HEK293 (cell line): ENCODE data around the gene SUPT4H1.

Source experiments
- CTCF ChIA-PET: fragments of 350-600 bp; formaldehyde crosslinking; extraction: SDS; loops from one replicate; lab custom pipeline; 2021; ENCODE audit warnings: antibody characterized with exemption; lab: Yijun Ruan, JAX
- POLR2A ChIA-PET: fragments of 300-600 bp; formaldehyde crosslinking; extraction: SDS; loops from one replicate; lab custom pipeline; 2020; ENCODE audit warnings: antibody characterized with exemption, inconsistent platforms; lab: Yijun Ruan, JAX
- H3K27ac ChIP-seq: fragments of 200-500 bp; sonication (Bioruptor generic); 2 replicates; pipeline ENCODE4 v1.5.1; 2014; ENCODE audit warnings: low read depth, low read length, control low read depth, inconsistent platforms; ENCODE audit errors: extremely low read depth
- H3K36me3 ChIP-seq, 2 experiments: fragments of 200-500 bp in 1 of 2; sonication (Bioruptor generic) in 1 of 2; 1 replicate in 1 of 2; 2 replicates in 1 of 2; pipeline ENCODE4 v1.5.1; 2014 to 2017; ENCODE audit warnings: inconsistent platforms in 2 of 2, low read length in 2 of 2; ENCODE audit not compliant: control insufficient read depth in 2 of 2, insufficient read depth in 1 of 2
- H3K4me1 ChIP-seq: fragments of 200-500 bp; sonication (Bioruptor generic); 2 replicates; pipeline ENCODE4 v1.5.1; 2014; ENCODE audit warnings: mild to moderate bottlenecking, low read length, inconsistent platforms; ENCODE audit not compliant: control insufficient read depth, insufficient read depth
- H3K4me3 ChIP-seq: 2 replicates; pipeline ENCODE4 v1.5.1; 2011; ENCODE audit warnings: low read depth, mild to moderate bottlenecking, control low read depth, low read length, moderate library complexity
- H3K9me3 ChIP-seq: fragments of 200-500 bp; sonication (Bioruptor generic); 2 replicates; pipeline ENCODE4 v1.5.1; 2014; ENCODE audit warnings: low read depth, low read length, inconsistent platforms; ENCODE audit not compliant: control insufficient read depth, insufficient read depth
- HOXA7 ChIP-seq: sonication (generic); formaldehyde crosslinking; IDR thresholded peaks from 2 replicates; pipeline ENCODE4 v1.8.1; 2022; ENCODE audit warnings: missing genetic modification reagents, borderline replicate concordance
- RBAK ChIP-seq: fragments of 450-650 bp; formaldehyde crosslinking; IDR thresholded peaks from 2 replicates; pipeline ENCODE4 v1.5.1; 2016; ENCODE audit warnings: missing biosample characterization, missing genetic modification characterization
- REPIN1 ChIP-seq: fragments of 450-650 bp; formaldehyde crosslinking; IDR thresholded peaks from 2 replicates; pipeline ENCODE4 v1.5.1; 2017; ENCODE audit warnings: missing biosample characterization, missing genetic modification characterization, low read depth
- ZNF157 ChIP-seq: fragments of 450-650 bp; formaldehyde crosslinking; IDR thresholded peaks from 2 replicates; pipeline ENCODE4 v1.5.1; 2016; ENCODE audit warnings: missing biosample characterization, missing genetic modification characterization
- ZNF2 ChIP-seq: fragments of 450-650 bp; formaldehyde crosslinking; IDR thresholded peaks from 2 replicates; pipeline ENCODE4 v1.5.1; 2016; ENCODE audit warnings: missing biosample characterization, missing genetic modification characterization
- ZNF202 ChIP-seq: fragments of 450-650 bp; formaldehyde crosslinking; IDR thresholded peaks from 2 replicates; pipeline ENCODE4 v1.5.1; 2016; ENCODE audit warnings: missing biosample characterization, missing genetic modification characterization, borderline replicate concordance
- ZNF266 ChIP-seq: fragments of 450-650 bp; formaldehyde crosslinking; IDR thresholded peaks from 2 replicates; pipeline ENCODE4 v1.5.1; 2016; ENCODE audit warnings: missing biosample characterization, missing genetic modification characterization, low read depth
- ZNF324 ChIP-seq: fragments of 450-650 bp; formaldehyde crosslinking; IDR thresholded peaks from 2 replicates; pipeline ENCODE4 v1.5.1; 2016; ENCODE audit warnings: missing biosample characterization, missing genetic modification characterization
- ZNF335 ChIP-seq: fragments of 450-650 bp; formaldehyde crosslinking; conservative IDR thresholded peaks from 2 replicates; pipeline ENCODE4 v1.5.1; 2016; ENCODE audit warnings: missing biosample characterization, missing genetic modification characterization
- ZNF501 ChIP-seq: fragments of 450-650 bp; formaldehyde crosslinking; IDR thresholded peaks from 2 replicates; pipeline ENCODE4 v1.5.1; 2016; ENCODE audit warnings: missing biosample characterization, missing genetic modification characterization
- ZNF585B ChIP-seq: fragments of 450-650 bp; formaldehyde crosslinking; IDR thresholded peaks from 2 replicates; pipeline ENCODE4 v1.5.1; 2016; ENCODE audit warnings: missing biosample characterization, missing genetic modification characterization
- ZNF624 ChIP-seq: fragments of 450-650 bp; formaldehyde crosslinking; IDR thresholded peaks from 2 replicates; pipeline ENCODE4 v1.5.1; 2017; ENCODE audit warnings: missing biosample characterization, missing genetic modification characterization
- ZNF747 ChIP-seq: fragments of 450-650 bp; formaldehyde crosslinking; IDR thresholded peaks from 2 replicates; pipeline ENCODE4 v1.5.1; 2016; ENCODE audit warnings: missing biosample characterization, missing genetic modification characterization
- ZNF837 ChIP-seq: fragments of 450-650 bp; formaldehyde crosslinking; IDR thresholded peaks from 2 replicates; pipeline ENCODE4 v1.5.1; 2016; ENCODE audit warnings: missing biosample characterization, missing genetic modification characterization
- TF ChIP-seq, protein P1 (sequence below): fragments of 450-650 bp; formaldehyde crosslinking; IDR thresholded peaks from 2 replicates; pipeline ENCODE4 v1.5.1; 2017; ENCODE audit warnings: missing biosample characterization, missing genetic modification characterization
- TF ChIP-seq, protein P2 (sequence below): fragments of 450-650 bp; formaldehyde crosslinking; IDR thresholded peaks from 2 replicates; pipeline ENCODE4 v1.5.1; 2016; ENCODE audit warnings: missing biosample characterization, missing genetic modification characterization
- TF ChIP-seq, protein P3 (sequence below): fragments of 450-650 bp; formaldehyde crosslinking; IDR thresholded peaks from 2 replicates; pipeline ENCODE4 v1.5.1; 2017; ENCODE audit warnings: missing biosample characterization, missing genetic modification characterization
- TF ChIP-seq, protein P4 (sequence below): fragments of 450-650 bp; formaldehyde crosslinking; IDR thresholded peaks from 2 replicates; pipeline ENCODE4 v1.5.1; 2016; ENCODE audit warnings: missing biosample characterization, missing genetic modification characterization
- TF ChIP-seq, protein P5 (sequence below): fragments of 450-650 bp; formaldehyde crosslinking; IDR thresholded peaks from 2 replicates; pipeline ENCODE4 v1.5.1; 2016; ENCODE audit warnings: missing biosample characterization, missing genetic modification characterization, low read depth

Gene SUPT4H1

DNA sequence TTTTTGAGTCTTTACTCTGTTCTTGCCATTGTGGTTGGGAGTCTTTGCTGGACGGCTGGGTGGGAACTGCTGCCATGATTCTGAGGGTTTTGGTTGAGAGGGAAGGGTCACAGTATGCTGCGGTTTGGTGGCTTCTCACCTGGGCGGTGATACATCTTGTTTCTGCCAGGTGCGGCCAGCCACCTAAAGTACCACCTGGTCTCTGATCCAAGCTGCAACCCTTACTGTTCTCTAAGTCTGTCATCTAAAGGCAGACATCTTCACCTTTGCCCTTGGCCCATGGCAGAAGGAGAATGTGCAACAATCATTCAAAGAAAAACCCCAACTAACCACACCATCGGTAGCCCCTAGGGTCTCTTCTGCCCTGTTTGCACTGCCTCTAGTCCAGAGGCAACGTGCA, 51.7 kb downstream of the SUPT4H1 start:
- no peaks in the 10 kb centered on the region for H3K9me3 ChIP-seq
- no peaks in the 10 kb centered on the region for H3K36me3 ChIP-seq
- TF ChIP-seq ZNF335 (tag by site-specific recombination) = no peak
- TF ChIP-seq, protein P1, sequence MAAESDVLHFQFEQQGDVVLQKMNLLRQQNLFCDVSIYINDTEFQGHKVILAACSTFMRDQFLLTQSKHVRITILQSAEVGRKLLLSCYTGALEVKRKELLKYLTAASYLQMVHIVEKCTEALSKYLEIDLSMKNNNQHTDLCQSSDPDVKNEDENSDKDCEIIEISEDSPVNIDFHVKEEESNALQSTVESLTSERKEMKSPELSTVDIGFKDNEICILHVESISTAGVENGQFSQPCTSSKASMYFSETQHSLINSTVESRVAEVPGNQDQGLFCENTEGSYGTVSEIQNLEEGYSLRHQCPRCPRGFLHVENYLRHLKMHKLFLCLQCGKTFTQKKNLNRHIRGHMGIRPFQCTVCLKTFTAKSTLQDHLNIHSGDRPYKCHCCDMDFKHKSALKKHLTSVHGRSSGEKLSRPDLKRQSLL (tag by site-specific recombination) = no peak
- no peak for TF ChIP-seq ZNF266
- TF ChIP-seq HOXA7 = no peak
- TF ChIP-seq, protein P2, sequence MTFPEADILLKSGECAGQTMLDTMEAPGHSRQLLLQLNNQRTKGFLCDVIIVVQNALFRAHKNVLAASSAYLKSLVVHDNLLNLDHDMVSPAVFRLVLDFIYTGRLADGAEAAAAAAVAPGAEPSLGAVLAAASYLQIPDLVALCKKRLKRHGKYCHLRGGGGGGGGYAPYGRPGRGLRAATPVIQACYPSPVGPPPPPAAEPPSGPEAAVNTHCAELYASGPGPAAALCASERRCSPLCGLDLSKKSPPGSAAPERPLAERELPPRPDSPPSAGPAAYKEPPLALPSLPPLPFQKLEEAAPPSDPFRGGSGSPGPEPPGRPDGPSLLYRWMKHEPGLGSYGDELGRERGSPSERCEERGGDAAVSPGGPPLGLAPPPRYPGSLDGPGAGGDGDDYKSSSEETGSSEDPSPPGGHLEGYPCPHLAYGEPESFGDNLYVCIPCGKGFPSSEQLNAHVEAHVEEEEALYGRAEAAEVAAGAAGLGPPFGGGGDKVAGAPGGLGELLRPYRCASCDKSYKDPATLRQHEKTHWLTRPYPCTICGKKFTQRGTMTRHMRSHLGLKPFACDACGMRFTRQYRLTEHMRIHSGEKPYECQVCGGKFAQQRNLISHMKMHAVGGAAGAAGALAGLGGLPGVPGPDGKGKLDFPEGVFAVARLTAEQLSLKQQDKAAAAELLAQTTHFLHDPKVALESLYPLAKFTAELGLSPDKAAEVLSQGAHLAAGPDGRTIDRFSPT (tag by site-specific recombination) = no peak
- no peak for TF ChIP-seq ZNF837 (tag by site-specific recombination)
- TF ChIP-seq ZNF2 (tag by site-specific recombination) = no peak
- no peak for TF ChIP-seq ZNF747 (tag by site-specific recombination)
- TF ChIP-seq, protein P3, sequence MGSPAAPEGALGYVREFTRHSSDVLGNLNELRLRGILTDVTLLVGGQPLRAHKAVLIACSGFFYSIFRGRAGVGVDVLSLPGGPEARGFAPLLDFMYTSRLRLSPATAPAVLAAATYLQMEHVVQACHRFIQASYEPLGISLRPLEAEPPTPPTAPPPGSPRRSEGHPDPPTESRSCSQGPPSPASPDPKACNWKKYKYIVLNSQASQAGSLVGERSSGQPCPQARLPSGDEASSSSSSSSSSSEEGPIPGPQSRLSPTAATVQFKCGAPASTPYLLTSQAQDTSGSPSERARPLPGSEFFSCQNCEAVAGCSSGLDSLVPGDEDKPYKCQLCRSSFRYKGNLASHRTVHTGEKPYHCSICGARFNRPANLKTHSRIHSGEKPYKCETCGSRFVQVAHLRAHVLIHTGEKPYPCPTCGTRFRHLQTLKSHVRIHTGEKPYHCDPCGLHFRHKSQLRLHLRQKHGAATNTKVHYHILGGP = no peak
- no peak for TF ChIP-seq ZNF624 (tag by site-specific recombination)
- TF ChIP-seq, protein P4, sequence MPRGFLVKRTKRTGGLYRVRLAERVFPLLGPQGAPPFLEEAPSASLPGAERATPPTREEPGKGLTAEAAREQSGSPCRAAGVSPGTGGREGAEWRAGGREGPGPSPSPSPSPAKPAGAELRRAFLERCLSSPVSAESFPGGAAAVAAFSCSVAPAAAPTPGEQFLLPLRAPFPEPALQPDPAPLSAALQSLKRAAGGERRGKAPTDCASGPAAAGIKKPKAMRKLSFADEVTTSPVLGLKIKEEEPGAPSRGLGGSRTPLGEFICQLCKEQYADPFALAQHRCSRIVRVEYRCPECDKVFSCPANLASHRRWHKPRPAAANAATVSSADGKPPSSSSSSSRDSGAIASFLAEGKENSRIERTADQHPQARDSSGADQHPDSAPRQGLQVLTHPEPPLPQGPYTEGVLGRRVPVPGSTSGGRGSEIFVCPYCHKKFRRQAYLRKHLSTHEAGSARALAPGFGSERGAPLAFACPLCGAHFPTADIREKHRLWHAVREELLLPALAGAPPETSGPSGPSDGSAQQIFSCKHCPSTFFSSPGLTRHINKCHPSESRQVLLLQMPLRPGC = no peak
- TF ChIP-seq ZNF585B (tag by site-specific recombination) = no peak
- no peak for TF ChIP-seq REPIN1 (tag by site-specific recombination)
- TF ChIP-seq ZNF501 (tag by site-specific recombination) = no peak
- TF ChIP-seq, protein P5, sequence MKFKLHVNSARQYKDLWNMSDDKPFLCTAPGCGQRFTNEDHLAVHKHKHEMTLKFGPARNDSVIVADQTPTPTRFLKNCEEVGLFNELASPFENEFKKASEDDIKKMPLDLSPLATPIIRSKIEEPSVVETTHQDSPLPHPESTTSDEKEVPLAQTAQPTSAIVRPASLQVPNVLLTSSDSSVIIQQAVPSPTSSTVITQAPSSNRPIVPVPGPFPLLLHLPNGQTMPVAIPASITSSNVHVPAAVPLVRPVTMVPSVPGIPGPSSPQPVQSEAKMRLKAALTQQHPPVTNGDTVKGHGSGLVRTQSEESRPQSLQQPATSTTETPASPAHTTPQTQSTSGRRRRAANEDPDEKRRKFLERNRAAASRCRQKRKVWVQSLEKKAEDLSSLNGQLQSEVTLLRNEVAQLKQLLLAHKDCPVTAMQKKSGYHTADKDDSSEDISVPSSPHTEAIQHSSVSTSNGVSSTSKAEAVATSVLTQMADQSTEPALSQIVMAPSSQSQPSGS (tag by site-specific recombination) = no peak
- TF ChIP-seq ZNF157 (tag by site-specific recombination) = no peak
- TF ChIP-seq ZNF202 (tag by site-specific recombination) = no peak
- no peak for TF ChIP-seq ZNF324 (tag by site-specific recombination)
- TF ChIP-seq RBAK = no peak
- no peak overlapping the region for H3K27ac ChIP-seq
- no peaks in the 10 kb centered on the region for H3K4me1 ChIP-seq
- no peak overlapping the region for H3K4me3 ChIP-seq
- ChIA-PET POLR2A (no interaction called here), CTCF (interaction anchor here (0.6 to 1.2 kb wide), 3 partner anchors 7 to 126 kb away, joined by 3 to 4 read pairs (median 3); no protein-coding TSS in a partner anchor)
